CD4-positive, alpha-beta T cell treated with Interleukin-15 for 1 hour (primary cell): ENCODE results near the gene TRIM63.
A peak's percentile ranks its signal among the peaks of the same experiment; 100 is the strongest.

ENCODE experiments used
- DNase-seq: peaks from one replicate; pipeline ENCODE4 v3.0.0-alpha.2; 2020

TRIM63 gene

DNA sequence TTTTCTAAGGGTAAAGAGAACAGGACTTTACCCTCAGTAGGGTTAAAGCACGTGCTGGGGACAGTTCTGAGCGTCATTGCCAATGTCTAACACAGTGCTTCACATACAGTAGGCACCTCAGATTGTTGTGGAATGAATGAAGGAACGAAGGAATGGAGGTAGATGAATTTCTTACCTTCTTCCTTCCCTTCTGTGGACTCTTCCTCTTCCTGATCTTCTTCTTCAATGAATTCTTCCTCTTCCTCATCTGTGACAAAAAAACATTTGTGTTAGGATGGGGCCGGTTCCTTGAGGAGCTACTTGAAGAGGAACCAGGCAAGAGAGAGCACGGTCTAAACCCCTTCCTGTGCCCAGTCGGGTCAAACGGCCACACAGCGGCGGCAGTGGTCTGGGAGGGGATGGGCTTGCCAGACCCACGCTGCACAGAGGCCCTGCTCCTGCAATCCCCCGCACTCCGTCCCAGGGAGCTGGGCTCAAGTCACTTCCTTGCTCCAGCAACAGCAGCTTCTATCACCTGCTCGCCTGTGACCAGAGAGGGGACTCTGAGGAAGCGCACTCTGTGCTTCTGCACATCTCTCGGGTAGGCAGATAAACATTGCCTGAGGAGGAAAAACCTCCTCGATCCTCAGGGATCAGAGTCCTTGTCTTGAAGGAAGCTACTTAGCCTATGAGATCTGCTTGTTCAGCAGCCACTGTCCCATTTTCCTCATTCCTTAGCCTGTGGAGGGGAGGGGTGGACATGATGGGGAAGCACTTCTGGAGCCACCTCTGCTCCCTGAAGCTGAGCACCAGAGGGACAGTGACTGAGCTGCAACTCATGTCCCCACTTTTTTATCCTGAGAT lies 13.5 kb downstream of the TRIM63 start:
- DNase-seq, result no peak

DNA sequence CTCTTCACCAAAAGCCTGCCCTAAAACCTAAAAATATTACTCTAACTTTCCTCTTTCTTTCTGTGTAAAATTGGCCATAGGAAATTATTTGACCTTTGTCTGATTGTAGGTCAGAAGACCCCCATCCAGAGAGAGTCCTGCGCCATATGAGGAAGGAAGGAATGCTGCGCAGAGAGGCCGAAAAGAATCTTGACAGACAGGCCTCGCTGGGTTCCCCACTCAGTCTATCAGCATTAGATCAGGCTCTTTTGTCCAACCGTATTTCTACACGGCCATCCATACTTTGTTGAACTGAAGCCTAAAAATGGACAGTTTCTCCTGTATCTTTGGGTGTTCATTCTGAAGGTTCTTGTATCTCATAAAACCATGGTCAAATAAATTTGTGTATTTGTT lies 17.2 kb downstream of the TRIM63 start:
- no peak for DNase-seq

DNA sequence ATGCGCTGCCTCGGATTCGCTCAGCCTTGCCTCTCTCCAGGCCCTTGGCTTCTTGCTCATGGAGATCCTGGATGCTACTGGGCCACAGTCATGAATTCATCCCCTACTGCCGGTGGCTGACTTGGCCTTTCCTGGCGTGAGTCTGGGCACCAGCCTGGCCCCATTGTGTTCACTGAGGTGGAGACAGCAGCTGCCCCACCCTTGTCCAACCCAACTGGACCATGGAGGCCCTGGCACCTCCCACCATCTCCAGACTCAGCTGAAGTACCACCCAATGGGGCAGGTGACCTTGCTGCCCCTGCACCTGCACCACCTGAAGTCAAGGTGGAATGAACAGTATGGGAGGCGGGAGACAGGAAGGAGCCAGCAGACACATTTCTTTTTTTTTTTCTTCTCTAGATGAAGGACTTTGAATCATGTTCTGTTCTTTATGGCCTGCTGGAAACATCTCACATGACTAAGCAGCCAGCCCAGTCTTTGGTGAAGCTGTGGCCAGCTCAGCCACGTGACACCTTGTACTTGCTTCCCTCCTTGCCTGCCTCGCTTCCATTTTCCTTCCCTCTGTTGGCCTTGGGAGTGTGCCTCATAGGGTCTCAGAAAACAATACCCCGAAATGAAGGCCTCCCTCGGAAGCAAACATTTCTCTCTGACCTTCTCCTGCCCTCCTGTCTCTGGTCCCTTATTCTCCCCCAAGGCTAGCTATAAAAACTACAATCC lies 17.7 kb downstream of the TRIM63 start:
- DNase-seq, result no peak

DNA sequence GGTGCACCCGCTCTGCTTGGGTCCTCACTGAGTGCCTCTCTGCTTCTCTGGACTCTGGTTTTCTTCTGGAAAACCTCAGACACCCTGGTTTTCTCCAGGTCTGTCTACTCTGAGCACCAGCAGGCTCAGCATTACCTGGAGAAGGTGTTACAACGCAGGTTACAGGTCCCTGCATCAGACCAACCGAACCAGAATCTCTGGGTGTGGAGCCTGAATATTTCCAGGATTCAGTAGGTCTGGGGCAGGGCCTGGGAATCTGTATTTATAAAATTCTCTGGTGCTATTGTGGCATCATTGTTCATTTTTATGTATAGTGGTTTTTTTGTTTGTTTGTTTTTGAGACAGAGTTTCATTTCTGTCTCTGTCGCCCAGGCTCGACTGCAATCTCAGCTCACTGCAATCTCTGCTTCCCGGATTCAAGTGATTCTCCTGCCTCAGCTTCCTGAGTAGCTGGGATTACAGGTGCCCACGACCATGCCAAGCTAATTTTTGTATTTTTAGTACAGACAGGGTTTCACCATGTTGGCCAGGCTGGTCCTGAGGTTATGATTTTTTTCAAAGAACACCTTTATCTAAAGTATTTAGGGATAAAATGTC lies 20.1 kb downstream of the TRIM63 start:
- DNase-seq, result no peak

DNA sequence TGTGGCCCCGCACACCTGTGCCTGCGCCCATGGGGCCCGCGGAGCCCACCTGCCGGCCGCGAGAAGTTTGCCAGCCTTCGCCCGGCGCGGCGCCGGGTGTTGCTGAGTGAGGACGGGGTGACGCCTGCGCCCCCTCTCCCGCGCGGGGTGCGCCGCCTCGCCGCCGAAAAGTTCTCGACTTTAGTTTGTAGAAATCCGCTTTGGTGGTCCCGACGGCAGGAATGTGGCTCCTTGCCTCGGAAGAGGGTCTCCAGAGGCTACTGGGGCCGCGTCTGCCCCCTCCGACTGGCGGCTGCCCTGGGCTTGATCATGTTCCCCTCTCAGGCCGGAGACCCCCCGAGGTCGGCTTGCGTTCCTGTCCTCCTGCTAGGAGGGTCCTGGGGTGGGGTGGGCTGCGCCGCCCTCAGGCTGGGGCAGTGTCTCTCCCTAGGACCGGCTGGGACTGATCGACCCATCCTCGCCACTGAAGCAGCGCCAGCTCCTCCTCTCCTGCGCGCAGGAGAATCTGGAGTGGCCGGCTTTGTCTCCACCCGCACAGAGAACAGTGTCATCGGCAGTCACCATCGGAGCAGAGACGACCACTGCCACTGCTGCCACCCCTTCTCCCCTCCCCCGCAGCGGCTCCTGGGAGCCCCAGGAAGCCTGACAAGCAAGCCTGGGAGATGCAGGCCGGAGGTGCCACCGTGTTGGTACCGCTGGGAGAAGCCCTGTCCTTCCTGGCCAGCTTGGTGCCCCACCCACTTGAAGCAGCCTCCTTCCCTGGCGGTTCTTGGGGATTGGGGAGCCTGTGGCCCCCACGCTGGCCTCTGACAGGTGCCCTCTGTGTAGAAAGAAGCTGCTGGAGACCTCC lies 21.0 kb downstream of the TRIM63 start:
- DNase-seq, result no peak

DNA sequence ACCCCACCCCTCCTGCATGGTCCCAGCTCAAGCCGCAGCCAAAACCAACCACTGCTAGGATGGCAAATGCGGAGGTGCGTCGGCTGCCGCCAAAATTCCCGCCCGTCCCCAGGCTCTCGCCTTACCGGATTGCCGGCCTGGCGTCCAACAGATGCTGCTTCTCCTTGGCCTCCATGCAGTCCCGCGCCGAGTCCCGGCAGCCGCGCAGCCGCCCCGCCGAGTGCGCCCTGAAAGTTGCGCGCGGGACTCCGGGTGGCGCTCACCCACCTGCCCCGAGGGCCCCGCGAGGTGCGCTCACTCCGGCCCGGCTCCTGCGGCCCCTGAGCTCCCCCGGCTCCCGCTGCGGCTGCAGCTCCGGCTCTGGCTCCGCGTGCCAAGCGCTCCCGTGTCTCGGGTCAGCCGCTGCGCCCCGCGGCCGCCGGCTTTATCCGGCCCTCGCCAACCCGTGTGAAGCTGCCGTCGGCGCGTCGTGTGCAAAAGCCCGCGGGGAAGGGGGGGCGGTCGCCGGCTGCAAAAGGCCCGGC lies 21.6 kb downstream of the TRIM63 start, which contains the start of gene SLC30A2:
SLC30A2 (minus strand) TSS at position 397 of the 524 bp plus-strand sequence; CDS start at position 175, 222 bp downstream.
- no peak for DNase-seq

DNA sequence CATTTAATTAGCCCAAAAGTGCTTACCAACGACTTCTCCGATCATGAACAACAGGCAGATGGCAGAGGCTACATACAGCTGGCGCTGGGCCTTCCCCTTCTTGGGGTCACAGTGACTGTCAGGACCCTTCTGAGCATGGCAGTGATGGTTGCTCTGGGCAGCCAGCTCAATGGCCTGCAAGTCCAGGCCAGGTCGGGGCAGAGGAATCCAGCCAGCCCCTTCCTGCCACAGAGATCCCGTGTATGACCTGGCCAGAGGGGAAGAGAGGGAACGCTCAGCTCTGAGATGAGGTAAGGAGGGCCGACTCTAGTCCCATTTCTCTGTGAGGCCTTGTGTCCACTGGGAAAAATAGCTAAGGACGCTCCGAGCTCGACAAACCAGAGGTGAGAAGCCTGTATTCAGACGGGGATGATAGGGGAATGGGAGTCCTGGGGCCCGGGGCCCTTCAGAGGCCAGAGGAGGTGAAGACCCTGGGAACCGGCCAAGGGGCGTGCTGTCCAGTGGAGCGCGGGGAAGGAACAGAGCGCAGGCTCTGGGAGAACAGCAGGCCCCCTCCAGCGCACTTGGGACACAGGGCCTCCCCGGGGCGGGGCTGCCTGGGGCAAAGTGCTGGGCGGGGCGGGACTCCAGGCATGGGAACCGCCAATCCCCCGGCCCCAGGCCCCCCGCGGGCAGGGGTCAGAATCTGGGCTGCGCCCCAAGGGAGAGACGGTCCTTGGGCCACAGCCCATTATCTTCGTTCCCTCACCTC lies 22.3 kb downstream of the TRIM63 start:
- DNase-seq, result no peak

DNA sequence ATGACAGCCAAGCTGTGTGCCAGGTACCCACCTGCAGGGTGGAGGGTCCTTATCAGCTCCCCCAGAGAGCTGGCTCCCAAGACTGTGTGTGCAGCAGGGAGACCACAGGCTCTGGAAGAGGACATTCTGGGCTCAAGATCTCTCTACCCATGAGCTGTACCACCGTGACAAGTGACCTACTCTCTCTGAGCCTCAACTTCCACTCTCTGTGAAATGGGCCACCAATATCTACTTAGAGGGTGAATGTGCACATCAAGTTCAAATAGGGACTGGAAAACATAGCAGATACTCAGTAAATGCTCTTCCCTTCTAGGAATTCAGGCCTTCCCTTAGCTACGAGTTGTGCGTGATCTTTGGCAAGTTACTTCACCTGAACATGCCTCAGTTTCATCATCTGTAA lies 23.0 kb downstream of the TRIM63 start:
- DNase-seq, result no peak

DNA sequence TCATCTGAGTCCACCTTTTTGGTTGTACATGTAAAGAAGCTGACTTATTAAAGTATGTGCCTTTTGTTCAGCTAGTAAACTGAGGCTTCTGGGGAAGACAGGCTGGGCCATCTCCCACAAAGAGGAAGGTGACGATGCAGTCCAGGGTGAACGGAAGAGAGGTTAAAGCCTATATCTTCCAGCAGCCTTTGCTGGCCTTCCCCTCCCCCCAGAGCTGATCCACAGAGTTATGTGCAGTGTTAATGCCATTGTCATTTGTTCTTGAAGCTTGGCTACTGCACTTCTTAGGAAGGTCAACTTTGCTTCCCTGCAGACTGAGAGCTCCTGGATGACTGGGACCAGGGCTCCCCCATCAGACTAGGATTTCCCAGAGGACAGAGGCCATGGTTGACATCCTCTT lies 23.7 kb downstream of the TRIM63 start:
- no peak for DNase-seq

DNA sequence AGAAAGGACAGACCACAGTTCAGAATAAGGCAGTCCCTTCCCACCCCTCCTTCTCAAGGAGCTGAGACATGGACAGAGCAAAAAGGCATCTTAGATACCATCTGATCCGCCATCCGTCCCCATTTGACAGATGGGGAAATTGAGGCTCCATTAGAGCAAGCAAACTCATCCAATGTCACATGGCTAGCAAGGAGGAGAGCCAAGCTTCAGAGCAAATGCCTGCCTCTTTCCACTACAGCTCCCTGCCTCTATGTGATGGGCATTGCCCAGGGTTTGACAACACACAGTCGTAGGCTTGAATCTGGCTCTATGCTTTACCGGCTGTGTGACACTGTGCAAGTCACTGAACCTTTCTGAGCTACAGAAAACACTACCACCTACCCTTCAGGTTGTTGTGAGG lies 25.5 kb downstream of the TRIM63 start:
- no peak for DNase-seq

DNA sequence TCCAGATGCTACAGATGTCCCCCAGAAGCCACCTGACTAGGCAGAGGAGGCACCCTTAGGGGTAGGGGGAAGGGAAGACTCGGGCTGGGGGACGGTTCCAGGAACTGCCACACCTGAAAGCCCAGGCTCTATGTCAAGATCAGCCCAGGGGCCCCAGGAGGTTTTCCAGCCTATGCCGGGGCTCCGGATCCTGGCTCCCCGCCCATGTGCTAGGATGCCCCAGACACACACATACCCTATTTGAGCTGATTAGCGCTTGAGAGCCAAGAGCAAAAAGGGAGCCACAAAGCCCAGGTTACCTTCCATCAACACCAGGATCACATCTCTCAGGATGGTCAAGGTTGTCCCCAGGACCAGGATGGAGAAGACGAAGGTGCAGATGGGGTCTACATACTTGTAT lies 26.0 kb downstream of the TRIM63 start:
- no peak for DNase-seq

DNA sequence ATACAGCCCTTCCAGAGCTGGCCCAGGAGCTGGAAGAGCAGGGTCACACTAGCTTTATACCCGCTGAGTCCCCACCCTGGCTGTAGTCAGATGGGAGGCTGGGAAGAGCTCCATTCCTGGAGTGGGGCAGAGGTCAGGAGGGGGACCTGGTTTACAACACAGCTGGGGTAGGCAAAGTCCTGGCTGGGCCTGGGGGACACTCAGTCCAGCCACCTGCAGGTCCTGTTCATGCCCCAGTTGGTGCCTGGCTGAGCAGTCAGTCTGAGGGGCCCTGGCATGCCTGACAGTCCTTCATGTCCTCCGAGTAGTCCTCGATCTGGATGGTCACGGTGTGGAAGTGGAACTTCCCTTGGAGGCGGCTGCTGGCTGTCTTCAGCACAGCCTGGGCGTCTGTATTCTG lies 28.5 kb downstream of the TRIM63 start:
- DNase-seq, result no peak

DNA sequence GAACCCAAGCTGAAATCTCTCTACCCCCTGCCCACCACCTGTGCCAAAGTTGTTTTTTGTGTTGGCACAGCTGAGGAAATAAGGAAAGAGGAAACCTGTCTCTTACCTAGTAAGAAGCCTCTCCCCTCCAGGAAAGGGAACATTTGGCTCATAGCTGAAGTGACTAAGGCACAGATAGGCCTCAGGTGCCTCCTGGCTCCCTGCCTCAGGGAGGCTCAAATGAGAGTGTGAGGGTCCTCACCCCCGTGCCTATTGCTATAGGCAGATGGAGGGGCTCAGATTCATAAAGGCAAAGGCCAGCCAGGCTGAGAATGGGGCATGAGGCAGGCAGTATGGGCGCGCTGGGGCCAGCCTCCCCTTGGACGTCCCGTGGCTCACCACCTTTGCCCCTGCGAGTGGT lies 29.0 kb downstream of the TRIM63 start:
- DNase-seq, result no peak

DNA sequence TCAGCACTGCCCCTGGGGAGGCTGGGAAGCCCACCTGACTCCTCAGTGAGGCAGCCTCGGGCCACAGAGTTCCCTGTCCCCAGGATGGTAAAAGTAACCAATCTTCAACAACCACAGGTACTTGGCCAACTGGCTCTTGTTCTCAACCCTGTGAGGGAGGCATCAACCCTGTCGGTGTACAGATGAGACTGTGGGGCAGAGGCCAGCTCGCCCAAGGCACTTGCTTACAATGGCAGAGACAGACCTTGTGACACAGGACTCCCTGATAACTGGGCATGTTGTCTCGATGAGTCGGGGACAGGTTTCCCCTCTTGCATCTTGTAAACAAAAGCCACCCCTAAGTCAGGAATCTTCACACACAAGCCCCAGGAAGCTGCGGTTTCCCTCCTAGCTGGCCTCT lies 29.5 kb downstream of the TRIM63 start:
- DNase-seq, result no peak

DNA sequence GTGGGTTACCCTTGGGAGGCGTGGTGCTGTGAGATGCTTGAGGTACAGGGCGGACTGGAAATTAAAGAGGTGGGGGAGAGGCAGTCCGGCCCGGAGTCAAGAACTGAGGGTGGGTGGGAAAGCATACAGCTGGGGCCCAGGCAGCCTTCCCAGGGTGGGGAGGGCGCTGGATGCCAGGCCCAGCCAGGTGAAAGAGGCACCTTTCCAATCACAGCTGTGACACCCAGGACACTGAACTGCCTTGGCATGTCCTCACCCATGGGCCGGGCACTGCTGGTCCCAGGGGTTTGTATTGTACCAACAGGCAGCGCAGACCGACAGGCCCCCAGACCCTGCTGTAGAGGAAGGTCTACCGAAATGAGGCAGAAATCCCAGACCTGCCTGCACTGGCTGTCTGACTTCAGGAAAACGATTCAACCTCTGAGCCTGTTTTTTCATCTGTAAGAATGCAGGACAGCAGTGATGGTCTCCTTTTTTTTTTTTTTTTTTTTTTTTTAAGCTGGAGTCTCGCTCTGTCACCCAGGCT lies 30.6 kb downstream of the TRIM63 start:
- no peak for DNase-seq

DNA sequence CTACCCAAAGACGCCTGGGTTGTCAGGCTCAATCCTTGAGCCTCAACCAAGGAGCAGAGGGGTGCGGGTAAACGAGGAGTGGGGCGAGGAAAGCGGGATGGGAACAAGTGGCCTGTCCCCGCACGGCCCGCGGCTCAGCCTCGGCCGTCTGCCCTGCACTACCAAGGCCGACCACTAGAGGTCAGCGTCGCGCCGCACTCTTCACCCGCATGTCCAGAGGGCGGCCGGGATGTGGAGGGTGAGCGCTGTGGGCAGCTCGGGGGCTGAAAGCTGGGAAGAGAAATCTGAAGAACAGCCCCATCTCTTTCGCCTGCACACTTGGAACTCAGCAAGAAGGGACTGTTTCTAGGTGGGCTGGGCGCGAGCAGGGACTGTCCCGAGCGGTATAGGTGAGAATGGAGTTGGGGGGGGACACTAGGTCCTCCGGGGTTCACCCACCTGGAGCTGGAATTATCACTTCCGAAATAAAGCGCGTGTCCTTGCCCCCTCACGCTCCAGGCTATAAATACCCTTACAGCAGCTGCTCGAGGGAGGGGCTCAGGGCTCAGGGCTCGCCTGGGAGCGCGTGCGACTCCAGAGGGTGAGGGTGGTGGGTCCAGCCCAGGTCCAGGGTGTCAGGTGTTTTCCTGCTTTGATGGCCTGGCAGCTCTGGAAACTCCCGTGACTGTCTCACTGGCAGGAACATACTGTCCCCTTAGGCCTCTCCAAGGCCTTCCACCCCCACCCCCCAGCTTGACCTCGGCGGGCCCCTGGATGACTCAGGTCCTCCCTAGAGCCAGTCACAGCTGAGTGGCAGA lies 31.3 kb downstream of the TRIM63 start:
- peak; percentile 58 for DNase-seq

DNA sequence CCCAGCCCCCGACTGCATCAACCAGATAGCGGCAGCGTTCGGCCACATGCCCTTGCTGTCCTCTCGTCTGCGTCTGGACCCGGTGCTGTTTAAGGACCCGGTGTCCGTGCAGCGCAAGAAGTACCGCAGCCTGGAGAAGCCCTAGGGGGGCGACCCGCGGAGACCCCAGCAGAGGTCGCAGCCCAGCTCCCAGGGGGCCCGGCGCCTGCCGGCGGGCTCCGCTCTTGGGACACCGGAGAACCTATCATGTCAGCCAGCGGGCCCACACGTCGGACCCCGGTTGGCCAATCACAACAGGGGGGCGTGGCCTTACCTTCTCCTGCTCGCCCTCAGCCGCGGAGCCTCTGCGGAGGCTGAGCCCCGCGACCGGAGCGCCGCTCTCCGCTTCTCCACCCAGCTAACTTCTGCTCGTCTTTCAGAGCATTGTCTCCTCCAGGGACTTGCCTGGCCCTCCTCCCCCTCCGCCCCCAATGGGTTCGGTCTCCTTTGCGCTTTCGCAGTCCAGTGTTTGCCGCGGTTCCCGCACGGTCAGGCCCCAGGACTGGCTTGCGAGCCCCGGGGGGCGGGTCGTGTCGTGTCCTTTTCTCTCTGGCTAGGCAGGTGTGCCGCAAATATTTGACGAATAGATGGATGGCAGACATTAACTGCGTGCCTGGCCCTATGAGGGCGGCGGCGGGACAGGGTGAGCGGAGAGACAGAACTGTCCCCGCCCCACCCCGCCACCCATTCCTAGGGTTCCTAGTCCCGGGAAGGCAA lies 32.0 kb downstream of the TRIM63 start:
- DNase-seq, result peak; percentile 93

DNA sequence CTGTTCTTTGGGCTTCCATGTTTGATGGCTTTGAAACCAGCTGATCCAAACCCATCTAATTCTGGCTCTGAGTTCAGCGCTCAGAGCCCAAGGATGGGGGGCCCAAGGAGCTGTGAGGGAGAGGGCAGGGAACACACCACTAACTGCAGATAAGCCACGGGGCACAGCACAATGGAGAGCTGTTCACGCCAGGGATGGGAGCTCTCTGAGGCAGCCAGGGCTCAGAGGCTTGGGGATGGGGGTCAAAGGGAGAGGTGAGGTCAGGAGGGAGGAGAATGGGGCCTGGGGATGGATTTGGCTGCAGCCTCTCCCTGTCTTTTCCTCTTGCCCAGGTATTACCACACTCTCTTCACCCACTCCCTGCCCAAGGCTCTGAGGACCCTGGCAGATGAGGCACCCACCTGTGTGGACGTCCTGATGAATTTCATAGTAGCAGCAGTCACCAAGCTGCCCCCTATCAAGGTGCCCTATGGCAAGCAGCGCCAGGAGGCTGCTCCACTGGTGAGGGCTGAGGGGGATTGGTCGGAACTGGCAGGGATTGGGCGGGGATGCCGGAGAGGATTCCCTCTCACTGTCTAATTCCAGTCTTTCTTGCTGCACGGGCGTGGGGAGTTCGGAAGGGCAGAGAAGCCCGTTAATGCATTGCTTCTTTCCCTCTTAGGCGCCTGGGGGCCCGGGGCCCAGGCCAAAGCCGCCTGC lies 32.8 kb downstream of the TRIM63 start:
- no peak for DNase-seq

DNA sequence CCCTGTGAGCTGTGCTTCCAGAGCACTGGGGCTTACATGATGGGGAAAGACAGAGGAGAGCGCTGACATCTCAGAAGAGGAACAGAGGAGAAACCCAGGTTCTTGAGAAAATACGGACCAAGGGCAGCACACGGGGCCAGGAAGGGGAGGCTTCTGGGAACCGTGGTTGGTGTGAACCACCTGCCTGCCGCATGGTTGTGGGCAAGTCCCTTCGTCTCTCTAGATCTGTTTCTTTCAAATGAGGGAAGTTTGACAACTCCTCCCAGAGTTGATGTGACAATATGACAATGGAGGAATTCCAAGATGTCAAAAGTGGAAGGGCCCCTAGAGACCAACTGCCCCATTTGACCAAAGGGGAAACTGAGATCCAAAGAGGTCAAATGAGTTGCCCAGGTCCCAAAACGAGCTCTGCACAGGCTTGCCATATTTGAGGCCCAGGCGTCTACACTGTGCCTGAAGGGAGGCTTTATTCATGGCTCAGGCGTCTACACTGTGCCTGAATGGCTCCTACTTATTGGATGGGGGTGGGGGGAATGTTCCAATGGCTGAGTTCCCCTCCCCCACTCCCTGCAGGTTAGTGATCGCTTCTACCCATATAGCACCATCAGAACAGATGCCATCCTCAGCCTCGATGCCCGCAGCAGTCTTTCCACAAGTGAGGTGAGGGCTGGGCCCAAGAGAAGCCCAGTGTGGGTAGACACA lies 34.6 kb downstream of the TRIM63 start:
- no peak for DNase-seq
